BJ (cell line): ENCODE data around the gene C14orf39. TPM values are rescaled to one million over a fixed set of nuclear protein-coding genes. Genes with fewer than 3 reads are reported as not detected.

Source experiments
- CTCF ChIA-PET: fragments of 350-600 bp; formaldehyde crosslinking; extraction: SDS; loops from one replicate; lab custom pipeline; 2021; ENCODE audit warnings: antibody characterized with exemption, inconsistent platforms; lab: Yijun Ruan, JAX
- POLR2A ChIA-PET: fragments of 300-600 bp; sonication (Branson Sonifier 250); formaldehyde crosslinking; extraction: SDS; loops from one replicate; lab custom pipeline; 2021; ENCODE audit warnings: antibody characterized with exemption; lab: Charles Lee
- DNase-seq: peaks from one replicate; pipeline ENCODE4 v3.0.0-alpha.2; 2011; ENCODE audit warnings: low read depth
- H3K27me3 ChIP-seq: 2 replicates; pipeline ENCODE4 v1.6.0; 2011; ENCODE audit warnings: low read length; ENCODE audit not compliant: control insufficient read depth, insufficient read depth
- H3K36me3 ChIP-seq: 2 replicates; pipeline ENCODE4 v1.5.1; 2011; ENCODE audit warnings: low read length; ENCODE audit not compliant: control insufficient read depth, insufficient read depth
- H3K4me3 ChIP-seq: 2 replicates; pipeline ENCODE4 v1.5.1; 2011; ENCODE audit warnings: low read depth, mild to moderate bottlenecking, control low read depth, low read length
- polyA plus RNA-seq: library from polyadenylated mRNA; depleted of rRNA; stranded (reverse); fragments of >200 nt; gene quantifications from 2 replicates; pipeline ENCODE4 v1.2.3, GENCODE V29; 2011
- TF ChIP-seq, protein P1 (sequence below): IDR thresholded peaks from 2 replicates; pipeline ENCODE4 v1.5.1; 2011; ENCODE audit warnings: low read depth, mild to moderate bottlenecking, control low read depth, inconsistent platforms, low read length, moderate library complexity; ENCODE audit not compliant: insufficient read depth

Gene C14orf39
- polyA plus RNA-seq, 1 experiment, result not detected

GRCh38 chr14:60506462-60506984 is 20.7 kb upstream of the C14orf39 start:
- no peaks in the 10 kb centered on the region for H3K36me3 ChIP-seq
- ChIA-PET POLR2A (no interaction called here), CTCF (no interaction called here)
- no peak overlapping the region for H3K4me3 ChIP-seq
- TF ChIP-seq, protein P1, sequence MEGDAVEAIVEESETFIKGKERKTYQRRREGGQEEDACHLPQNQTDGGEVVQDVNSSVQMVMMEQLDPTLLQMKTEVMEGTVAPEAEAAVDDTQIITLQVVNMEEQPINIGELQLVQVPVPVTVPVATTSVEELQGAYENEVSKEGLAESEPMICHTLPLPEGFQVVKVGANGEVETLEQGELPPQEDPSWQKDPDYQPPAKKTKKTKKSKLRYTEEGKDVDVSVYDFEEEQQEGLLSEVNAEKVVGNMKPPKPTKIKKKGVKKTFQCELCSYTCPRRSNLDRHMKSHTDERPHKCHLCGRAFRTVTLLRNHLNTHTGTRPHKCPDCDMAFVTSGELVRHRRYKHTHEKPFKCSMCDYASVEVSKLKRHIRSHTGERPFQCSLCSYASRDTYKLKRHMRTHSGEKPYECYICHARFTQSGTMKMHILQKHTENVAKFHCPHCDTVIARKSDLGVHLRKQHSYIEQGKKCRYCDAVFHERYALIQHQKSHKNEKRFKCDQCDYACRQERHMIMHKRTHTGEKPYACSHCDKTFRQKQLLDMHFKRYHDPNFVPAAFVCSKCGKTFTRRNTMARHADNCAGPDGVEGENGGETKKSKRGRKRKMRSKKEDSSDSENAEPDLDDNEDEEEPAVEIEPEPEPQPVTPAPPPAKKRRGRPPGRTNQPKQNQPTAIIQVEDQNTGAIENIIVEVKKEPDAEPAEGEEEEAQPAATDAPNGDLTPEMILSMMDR, result no peak
- H3K27me3 ChIP-seq, result peaks cover 56% of the 10 kb centered on the region
- DNase-seq, result no peak

- peaks cover 51% of the 10 kb centered on the region for H3K27me3 ChIP-seq
- H3K4me3 ChIP-seq, result no peak overlapping the region
- POLR2A ChIA-PET, result no interaction called here
- TF ChIP-seq, protein P1, result no peak
- CTCF ChIA-PET, result interaction anchor here (1.5 kb wide), 1 partner anchor 109 kb away, joined by 4 read pairs; no protein-coding TSS in a partner anchor
- no peaks in the 10 kb centered on the region for H3K36me3 ChIP-seq
- no peak for DNase-seq
These were observed 20.1 kb upstream of the C14orf39 start for GRCh38 chr14:60506010-60506409.

DNA sequence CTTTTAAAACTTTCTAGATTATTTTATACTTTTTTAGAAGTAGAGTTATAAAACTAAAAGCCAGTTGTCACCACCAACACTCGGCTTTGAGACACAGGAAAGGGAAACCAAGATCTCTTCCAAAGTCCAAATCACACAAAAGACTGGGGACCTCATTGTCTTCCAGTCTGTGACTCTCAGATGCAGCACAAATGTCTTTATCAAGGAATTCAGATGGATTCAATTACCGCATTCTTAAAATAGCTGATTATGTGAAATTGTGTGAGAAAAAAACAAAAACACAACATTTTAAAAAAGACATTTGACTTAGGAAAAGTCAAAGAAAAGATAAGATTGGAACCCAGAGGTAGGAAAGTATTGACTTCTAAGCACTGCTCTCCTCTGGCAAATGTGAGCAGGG is 19.6 kb upstream of the C14orf39 start:
- no peak overlapping the region for H3K4me3 ChIP-seq
- POLR2A ChIA-PET, result no interaction called here
- DNase-seq, result no peak
- H3K36me3 ChIP-seq, result no peaks in the 10 kb centered on the region
- H3K27me3 ChIP-seq, result peaks cover 45% of the 10 kb centered on the region
- TF ChIP-seq, protein P1, result no peak
- CTCF ChIA-PET, result interaction anchor here (1.5 kb wide), 1 partner anchor 109 kb away, joined by 4 read pairs; no protein-coding TSS in a partner anchor

GRCh38 chr14:60502541-60502940 is 16.7 kb upstream of the C14orf39 start:
- H3K4me3 ChIP-seq, result no peak overlapping the region
- H3K27me3 ChIP-seq, result peaks cover 20% of the 10 kb centered on the region
- no peak for DNase-seq
- TF ChIP-seq, protein P1, result no peak
- POLR2A ChIA-PET, result no interaction called here
- CTCF ChIA-PET, result interaction anchor here (0.8 kb wide), 1 partner anchor 32 kb away, joined by 3 read pairs; no protein-coding TSS in a partner anchor
- no peaks in the 10 kb centered on the region for H3K36me3 ChIP-seq

DNA sequence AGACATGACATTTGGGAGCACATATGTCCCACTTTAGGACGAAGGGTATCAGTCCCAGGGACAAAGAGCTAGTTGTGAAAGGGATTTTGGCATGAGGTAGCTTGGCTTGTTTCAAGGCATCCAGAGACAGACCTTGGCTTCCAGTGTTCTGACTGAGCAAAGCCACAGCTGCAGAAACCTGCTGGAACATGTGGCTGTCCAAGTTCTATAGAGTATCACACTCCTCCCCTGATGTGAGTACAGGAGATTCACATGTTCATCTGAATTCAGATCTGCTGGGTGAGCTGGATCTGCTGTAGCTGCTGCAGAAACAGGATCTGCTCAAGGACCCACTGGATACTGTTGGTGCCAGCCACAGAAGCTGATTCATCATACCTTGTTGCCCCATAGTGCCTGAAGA is 10.1 kb upstream of the C14orf39 start:
- Histone ChIP-seq H3K36me3 (no peaks in the 10 kb centered on the region), H3K27me3 (no peaks in the 10 kb centered on the region; the same call in 1 of the 2 replicates), H3K4me3 (no peak overlapping the region)
- DNase-seq, result no peak
- CTCF ChIA-PET, result no interaction called here
- POLR2A ChIA-PET, result no interaction called here
- TF ChIP-seq, protein P1, result no peak
